GM19023 (cell line): ENCODE measurements around the gene CACNA1D.

Experiments
- ATAC-seq: cut with Tn5 transposase; IDR thresholded peaks from one replicate; pipeline ENCODE4 v1.9.1; 2021; ENCODE audit warnings: mild to moderate bottlenecking, moderate library complexity; ENCODE audit not compliant: unreplicated experiment

The CACNA1D gene

GRCh38 chr3:53818221-53819162 lies 324.1 kb downstream of the CACNA1D start:
- no peak for ATAC-seq

GRCh38 chr3:53819163-53819868 lies 324.9 kb downstream of the CACNA1D start:
- no peak for ATAC-seq

DNA sequence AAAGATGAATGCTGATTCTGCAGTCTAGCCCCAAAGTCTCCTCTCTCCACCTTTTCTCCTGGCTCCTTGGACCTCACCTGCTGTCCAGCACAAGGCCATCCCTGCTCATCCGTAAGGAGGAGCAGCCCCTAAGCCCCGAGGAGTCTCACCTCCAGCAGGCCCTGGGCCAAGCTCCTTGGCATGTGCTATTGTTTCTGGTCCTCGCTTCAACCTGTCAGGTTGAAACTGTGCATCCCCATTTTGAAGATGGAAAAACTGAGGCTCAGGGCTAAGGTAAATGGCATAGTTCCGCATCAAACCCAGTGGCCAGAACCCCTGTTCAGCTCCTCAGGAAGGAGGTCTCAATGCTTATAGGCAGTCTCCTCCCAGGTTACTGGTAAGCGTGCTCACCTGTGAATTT lies 325.7 kb downstream of the CACNA1D start:
- ATAC-seq, result no peak

- no peak for ATAC-seq
These were observed 326.6 kb downstream of the CACNA1D start for GRCh38 chr3:53820756-53821580.

GRCh38 chr3:53821631-53822121 lies 327.3 kb downstream of the CACNA1D start:
- ATAC-seq, result peak; percentile 75

- no peak for ATAC-seq
These were observed 327.9 kb downstream of the CACNA1D start for GRCh38 chr3:53822331-53822741.

DNA sequence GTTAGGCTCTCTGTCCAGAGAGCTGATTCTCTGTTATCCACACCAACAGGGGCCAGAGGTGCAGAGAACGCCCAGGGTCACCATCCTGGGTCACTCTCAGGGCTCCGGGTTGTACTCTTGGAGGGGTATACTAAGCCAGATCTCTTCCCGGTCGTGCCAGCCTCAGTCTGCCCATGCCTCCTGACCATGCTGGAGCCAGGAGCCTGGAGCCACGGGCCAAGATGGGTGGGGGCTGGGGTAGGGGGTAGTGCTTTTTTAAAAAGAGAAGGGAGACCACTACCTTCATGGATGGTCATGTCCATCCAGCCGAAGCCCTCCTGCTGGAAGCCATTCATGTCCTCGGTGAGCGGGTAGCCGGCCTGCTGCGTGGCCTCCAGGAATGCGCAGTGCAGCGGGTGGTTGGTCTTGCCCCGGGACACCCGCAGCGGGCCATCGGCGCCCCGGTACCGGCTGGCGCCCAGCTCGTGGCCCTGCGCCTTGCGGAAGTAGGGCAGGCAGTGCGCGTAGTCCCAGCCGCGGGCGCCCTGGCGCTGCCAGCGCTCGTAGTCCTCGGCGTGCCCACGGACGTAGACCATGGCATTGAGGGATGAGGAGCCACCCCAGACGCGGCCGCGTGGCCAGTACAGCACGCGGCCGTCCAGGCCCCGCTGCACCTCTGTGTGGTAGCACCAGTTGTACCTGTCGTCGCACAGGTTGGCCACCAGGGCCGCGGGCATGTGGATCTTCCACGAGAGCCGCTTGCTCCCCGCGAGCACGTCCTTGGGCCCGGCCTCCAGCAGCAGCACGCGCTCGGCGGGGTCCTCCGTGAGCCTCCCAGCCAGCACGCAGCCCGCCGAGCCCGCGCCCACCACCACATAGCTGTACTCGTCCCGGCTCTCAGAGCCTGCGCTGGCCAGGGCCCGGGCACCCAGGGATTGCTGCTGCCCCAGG lies 328.9 kb downstream of the CACNA1D start:
- ATAC-seq, result no peak

DNA sequence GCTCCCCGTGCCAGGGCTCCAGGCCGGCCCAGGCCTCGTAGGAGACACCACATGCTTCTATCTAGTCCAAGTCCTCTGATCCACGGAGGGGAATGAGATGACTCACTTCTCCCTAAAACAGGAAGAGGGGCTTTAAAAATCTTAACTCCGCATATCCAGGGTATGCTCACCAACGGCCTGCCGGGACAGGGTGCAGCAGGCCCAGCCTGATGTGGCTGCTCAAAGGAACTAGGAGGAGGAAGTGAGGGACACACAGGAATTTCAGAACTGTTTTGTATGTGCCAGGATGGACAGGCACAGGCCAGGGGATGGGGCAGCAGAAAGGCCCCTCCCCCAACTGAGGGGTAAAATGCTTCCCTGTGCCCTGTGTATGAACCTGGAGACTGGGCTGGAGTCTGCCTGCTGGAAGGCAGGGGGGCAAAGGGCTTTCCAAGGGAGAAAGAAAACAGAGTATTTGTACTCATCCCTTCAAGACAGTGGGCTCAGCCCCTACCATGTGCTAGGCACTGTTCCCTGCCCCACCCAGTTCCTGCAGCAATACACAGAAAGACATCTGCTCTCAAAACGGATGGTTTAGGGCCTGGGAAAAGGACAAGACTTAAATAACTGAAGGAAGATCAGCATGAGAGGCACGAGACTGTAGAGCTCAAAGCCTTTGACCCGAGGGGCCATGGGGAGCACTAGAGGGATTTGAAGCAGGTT lies 329.7 kb downstream of the CACNA1D start:
- ATAC-seq, result no peak

GRCh38 chr3:53824795-53825194 lies 330.4 kb downstream of the CACNA1D start:
- no peak for ATAC-seq

DNA sequence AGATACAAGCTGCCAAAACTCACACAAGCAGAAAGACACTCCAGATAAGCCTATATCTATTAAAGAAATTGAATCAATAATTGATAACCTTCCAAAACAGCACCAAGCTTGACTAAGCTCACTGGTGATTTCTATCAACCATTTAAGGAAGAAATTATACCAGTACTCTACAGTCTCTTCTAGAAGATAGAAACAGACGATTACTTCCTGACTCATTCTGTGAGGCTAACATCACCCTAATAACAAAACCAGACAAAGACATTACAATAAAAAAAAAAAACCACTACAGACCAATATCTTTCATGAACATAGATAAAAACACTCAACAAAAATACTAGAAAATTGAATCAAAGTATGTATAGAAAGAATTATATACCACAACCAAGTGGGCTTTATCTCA lies 331.6 kb downstream of the CACNA1D start:
- no peak for ATAC-seq

- no peak for ATAC-seq
These were observed 334.2 kb downstream of the CACNA1D start for GRCh38 chr3:53828581-53828980.

- ATAC-seq, result no peak
These were observed 335.2 kb downstream of the CACNA1D start for GRCh38 chr3:53829605-53830004.

DNA sequence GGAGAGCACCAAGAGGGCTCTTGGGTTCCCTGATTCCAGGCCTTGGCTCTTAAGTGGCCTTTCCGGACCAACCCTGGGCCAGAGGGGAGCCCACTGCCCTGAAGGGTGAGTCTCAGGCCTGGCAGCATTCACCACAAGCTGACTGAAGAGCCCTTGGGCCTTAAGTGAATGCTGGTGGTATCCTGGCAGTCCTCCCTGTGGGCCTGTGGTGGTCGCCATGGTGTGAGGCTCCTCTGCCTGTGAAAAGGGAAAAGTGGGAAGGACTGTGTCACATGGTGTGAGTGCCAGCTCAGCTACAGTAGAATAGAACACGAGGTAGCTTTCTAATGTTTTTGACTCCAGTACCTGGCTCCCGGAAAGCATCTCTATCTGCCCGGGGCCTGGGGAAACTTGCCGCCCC lies 336.5 kb downstream of the CACNA1D start:
- ATAC-seq, result no peak

DNA sequence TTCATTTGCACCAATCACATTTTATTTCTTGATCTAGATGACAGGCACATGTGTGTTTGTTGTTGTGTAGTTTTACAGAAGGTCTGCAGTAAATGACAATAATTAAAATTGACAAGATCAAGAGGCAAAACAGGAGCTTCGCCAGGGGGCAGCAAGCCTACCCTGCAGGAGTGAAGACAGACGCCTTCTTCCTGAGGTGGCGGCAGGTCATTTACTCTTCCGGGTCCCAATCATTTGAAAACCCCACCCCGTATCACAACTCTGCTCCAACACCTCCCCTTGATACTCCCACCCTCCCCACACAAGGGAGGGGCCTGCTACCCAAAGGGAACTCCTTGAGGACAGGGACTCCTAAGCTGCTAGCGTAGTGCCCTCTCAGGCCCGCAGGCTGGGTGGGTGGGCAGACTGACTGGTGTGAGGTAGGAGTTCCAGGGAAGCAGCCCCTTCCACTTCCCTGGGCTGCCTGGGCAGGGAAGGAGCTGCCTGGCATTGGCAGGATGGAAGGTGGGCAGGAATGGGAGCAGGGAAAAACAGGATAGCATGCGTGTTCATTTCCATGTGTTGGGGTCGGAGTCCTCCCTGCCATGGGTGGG lies 338.7 kb downstream of the CACNA1D start:
- no peak for ATAC-seq

DNA sequence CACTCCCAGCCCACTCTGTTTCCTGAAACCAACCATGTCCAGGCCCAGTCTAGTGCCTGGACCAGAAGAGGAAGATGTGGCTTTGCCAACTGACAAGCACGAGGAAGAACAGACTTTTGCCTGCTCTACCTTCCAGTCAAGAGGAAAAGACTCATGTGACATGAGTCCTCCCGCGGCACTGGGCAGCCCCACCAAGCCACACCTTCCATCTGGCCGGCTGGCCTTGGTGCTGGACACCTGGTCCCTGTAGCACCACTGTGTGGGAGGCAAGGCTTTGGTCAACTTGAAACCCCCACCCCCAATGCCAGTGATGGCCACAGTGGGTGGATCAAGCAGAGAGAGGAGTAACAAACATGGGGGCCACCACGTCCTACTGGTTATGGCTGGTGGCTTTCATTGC lies 339.3 kb downstream of the CACNA1D start:
- no peak for ATAC-seq

DNA sequence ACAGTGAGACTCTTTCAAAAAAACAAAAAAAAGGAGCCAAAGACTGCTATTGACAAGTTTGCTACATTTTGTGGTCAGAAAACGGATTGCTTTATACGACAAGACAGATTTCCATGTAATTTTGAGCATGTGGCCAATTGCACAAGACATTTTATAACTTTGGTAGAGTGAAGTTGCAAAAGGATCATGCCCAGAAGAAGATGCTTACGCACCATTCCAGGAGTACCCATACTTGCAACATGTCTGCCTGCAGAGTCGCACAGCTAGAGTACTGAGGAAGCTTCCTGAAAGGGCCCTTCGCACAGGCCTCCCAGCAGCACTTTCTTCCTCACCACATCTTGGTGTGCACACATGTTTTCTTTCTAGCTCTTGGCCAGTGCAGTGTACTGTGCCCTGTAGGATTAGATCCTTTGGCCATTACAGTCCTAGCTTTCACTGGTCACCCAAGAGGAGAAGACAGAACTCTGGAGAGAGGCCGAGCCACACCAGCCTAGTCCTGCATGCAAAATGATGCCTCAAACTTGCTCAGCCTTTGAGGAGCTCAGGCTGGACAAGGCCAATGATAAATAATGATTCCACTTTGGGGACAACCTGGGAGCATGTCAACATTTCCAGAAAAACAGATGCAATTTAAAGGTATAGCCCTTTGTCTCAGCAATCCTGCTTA lies 340.2 kb downstream of the CACNA1D start:
- no peak for ATAC-seq

DNA sequence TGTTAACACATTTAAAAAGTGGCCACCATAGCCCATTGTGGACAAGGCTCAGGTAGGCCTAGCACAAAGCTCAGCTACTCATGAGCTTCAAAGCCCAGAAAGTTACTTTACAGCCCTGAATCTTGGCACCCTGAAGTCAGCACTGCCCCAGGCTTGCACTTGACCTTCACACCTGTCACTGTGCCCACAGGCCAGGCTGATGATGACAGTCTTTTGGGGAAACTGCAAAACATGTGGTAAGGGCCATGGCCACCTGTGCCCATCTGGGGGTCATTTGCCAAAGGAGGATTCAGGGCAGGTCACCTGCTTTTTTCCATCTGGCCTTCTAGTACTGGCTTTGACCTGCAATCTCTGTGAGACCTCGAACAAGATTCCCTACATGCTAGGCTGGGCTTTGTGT lies 340.8 kb downstream of the CACNA1D start:
- no peak for ATAC-seq

- no peak for ATAC-seq
These were observed 341.9 kb downstream of the CACNA1D start for GRCh38 chr3:53836084-53836872.
